ENCODE measurements around the gene TTC7B. TPM values are rescaled to one million over a fixed set of nuclear protein-coding genes. Genes with fewer than 3 reads are reported as not detected.

Gene TTC7B
- total RNA-seq, 4 donors from 2014 or later: 0.18 to 53.6 (median 11.2) TPM

- Histone ChIP-seq H3K9me3 (no peaks in the 10 kb centered on the region), H3K4me1 (no peaks in the 10 kb centered on the region), H3K27ac (no peak overlapping the region), H3K36me3 (no peaks in the 10 kb centered on the region), H3K4me3 (no peak overlapping the region), H3K27me3 (no peaks in the 10 kb centered on the region)
- TF ChIP-seq CTCF (IDR thresholded peaks at IDR 0.05) (no peak), POLR2A (IDR thresholded peaks at IDR 0.05) (no peak)
- no peak for DNase-seq
Measured at GRCh38 chr14:90731487-90731886, 84.7 kb downstream of the TTC7B start.

GRCh38 chr14:90730206-90730766, 85.9 kb downstream of the TTC7B start:
- H3K4me3 ChIP-seq: no peak overlapping the region
- no peaks in the 10 kb centered on the region for H3K27me3 ChIP-seq
- no peaks in the 10 kb centered on the region for H3K4me1 ChIP-seq
- TF ChIP-seq POLR2A (IDR thresholded peaks at IDR 0.05) (no peak), CTCF (IDR thresholded peaks at IDR 0.05) (no peak)
- DNase-seq: no peak
- H3K27ac ChIP-seq: no peak overlapping the region
- no peaks in the 10 kb centered on the region for H3K9me3 ChIP-seq
- no peaks in the 10 kb centered on the region for H3K36me3 ChIP-seq

GRCh38 chr14:90728951-90729350, 87.3 kb downstream of the TTC7B start:
- H3K4me1 ChIP-seq: no peaks in the 10 kb centered on the region
- no peaks in the 10 kb centered on the region for H3K27me3 ChIP-seq
- TF ChIP-seq CTCF (IDR thresholded peaks at IDR 0.05) (no peak), POLR2A (IDR thresholded peaks at IDR 0.05) (no peak)
- no peak overlapping the region for H3K27ac ChIP-seq
- no peak for DNase-seq
- no peaks in the 10 kb centered on the region for H3K9me3 ChIP-seq
- no peaks in the 10 kb centered on the region for H3K36me3 ChIP-seq
- H3K4me3 ChIP-seq: no peak overlapping the region

GRCh38 chr14:90727082-90727481, 89.1 kb downstream of the TTC7B start:
- TF ChIP-seq CTCF (IDR thresholded peaks at IDR 0.05): no peak
- no peak for TF ChIP-seq POLR2A (IDR thresholded peaks at IDR 0.05)
- Histone ChIP-seq H3K27ac (no peak overlapping the region), H3K4me3 (no peak overlapping the region), H3K9me3 (no peaks in the 10 kb centered on the region), H3K4me1 (no peaks in the 10 kb centered on the region), H3K36me3 (no peaks in the 10 kb centered on the region), H3K27me3 (no peaks in the 10 kb centered on the region)
- DNase-seq: no peak

- H3K27ac ChIP-seq: no peak overlapping the region
- no peaks in the 10 kb centered on the region for H3K4me1 ChIP-seq
- H3K27me3 ChIP-seq: no peaks in the 10 kb centered on the region
- TF ChIP-seq POLR2A (IDR thresholded peaks at IDR 0.05) (no peak), CTCF (IDR thresholded peaks at IDR 0.05) (peak in 1 of 6 experiments; percentile 16)
- no peaks in the 10 kb centered on the region for H3K9me3 ChIP-seq
- no peaks in the 10 kb centered on the region for H3K36me3 ChIP-seq
- no peak overlapping the region for H3K4me3 ChIP-seq
- DNase-seq: peak in 2 of 3 donors; percentile 59 to 62
Measured at GRCh38 chr14:90726656-90727055, 89.6 kb downstream of the TTC7B start.

- H3K9me3 ChIP-seq: no peaks in the 10 kb centered on the region
- no peak for DNase-seq
- no peak for TF ChIP-seq POLR2A (IDR thresholded peaks at IDR 0.05)
- TF ChIP-seq CTCF (IDR thresholded peaks at IDR 0.05): no peak
- no peak overlapping the region for H3K4me3 ChIP-seq
- H3K27me3 ChIP-seq: no peaks in the 10 kb centered on the region
- no peaks in the 10 kb centered on the region for H3K36me3 ChIP-seq
- H3K27ac ChIP-seq: no peak overlapping the region
- H3K4me1 ChIP-seq: no peaks in the 10 kb centered on the region
Measured at GRCh38 chr14:90724866-90725265, 91.4 kb downstream of the TTC7B start.

Data from Peyer's patch (tissue), 4 donors.